Nephron progenitor cell (in vitro differentiated cells): Measurements from ENCODE around the gene CTNNAL1.

ENCODE experiments used
- DNase-seq: peaks from one replicate; pipeline ENCODE4 v3.0.0; 2021
- H3K27ac Mint-ChIP-seq: 2 replicates; pipeline ENCODE4 v1.8.0; 2021; ENCODE audit warnings: mild to moderate bottlenecking, moderate library complexity, mixed read lengths
- H3K27me3 Mint-ChIP-seq: 2 replicates; pipeline ENCODE4 v1.8.0; 2021; ENCODE audit warnings: mild to moderate bottlenecking, low read depth, mixed read lengths; ENCODE audit not compliant: poor library complexity
- H3K36me3 Mint-ChIP-seq: 2 replicates; pipeline ENCODE4 v1.8.0; 2021; ENCODE audit warnings: low read depth, mixed read lengths
- H3K4me1 Mint-ChIP-seq: 2 replicates; pipeline ENCODE4 v1.8.0; 2021; ENCODE audit warnings: mixed read lengths
- H3K4me3 Mint-ChIP-seq: 2 replicates; pipeline ENCODE4 v1.8.0; 2021; ENCODE audit warnings: mild to moderate bottlenecking, moderate library complexity, mixed read lengths
- H3K9me3 Mint-ChIP-seq: 2 replicates; pipeline ENCODE4 v1.8.0; 2021; ENCODE audit warnings: mild to moderate bottlenecking, moderate library complexity, mixed read lengths
- TF ChIP-seq, protein P1 (sequence below): fragments of 200-600 bp; sonication (generic); IDR thresholded peaks from 2 replicates; pipeline ENCODE4 v1.5.0; 2021; ENCODE audit warnings: antibody characterized with exemption

CTNNAL1 gene

DNA sequence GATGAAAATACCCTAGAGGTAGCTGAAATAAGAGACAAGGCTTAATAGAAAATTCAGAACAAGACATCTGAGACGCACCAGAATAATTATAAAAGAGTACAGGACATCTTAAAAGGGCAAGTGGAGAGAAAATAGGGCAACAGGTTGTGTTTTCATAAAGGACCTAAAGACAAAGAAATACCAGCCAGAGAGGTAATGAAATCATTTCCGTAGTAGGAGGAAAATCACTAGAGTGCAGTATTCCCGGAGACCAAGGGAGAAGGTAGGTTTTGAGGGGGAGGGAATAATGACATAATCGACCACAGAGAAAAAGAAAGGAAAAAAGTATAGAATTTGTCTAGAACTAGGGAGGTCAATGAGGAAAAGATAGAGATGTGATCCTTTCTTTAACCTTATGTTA lies 26.2 kb upstream of the CTNNAL1 start:
- peaks cover 79% of the 10 kb centered on the region for H3K36me3 Mint-ChIP-seq
- H3K9me3 Mint-ChIP-seq, result peaks cover 18% of the 10 kb centered on the region
- H3K27ac Mint-ChIP-seq, result peak overlapping the region; percentile 76
- DNase-seq, result no peak
- TF ChIP-seq, protein P1, sequence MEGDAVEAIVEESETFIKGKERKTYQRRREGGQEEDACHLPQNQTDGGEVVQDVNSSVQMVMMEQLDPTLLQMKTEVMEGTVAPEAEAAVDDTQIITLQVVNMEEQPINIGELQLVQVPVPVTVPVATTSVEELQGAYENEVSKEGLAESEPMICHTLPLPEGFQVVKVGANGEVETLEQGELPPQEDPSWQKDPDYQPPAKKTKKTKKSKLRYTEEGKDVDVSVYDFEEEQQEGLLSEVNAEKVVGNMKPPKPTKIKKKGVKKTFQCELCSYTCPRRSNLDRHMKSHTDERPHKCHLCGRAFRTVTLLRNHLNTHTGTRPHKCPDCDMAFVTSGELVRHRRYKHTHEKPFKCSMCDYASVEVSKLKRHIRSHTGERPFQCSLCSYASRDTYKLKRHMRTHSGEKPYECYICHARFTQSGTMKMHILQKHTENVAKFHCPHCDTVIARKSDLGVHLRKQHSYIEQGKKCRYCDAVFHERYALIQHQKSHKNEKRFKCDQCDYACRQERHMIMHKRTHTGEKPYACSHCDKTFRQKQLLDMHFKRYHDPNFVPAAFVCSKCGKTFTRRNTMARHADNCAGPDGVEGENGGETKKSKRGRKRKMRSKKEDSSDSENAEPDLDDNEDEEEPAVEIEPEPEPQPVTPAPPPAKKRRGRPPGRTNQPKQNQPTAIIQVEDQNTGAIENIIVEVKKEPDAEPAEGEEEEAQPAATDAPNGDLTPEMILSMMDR, result no peak
- H3K4me1 Mint-ChIP-seq, result no peaks in the 10 kb centered on the region
- H3K4me3 Mint-ChIP-seq, result no peak overlapping the region
- no peaks in the 10 kb centered on the region for H3K27me3 Mint-ChIP-seq

DNA sequence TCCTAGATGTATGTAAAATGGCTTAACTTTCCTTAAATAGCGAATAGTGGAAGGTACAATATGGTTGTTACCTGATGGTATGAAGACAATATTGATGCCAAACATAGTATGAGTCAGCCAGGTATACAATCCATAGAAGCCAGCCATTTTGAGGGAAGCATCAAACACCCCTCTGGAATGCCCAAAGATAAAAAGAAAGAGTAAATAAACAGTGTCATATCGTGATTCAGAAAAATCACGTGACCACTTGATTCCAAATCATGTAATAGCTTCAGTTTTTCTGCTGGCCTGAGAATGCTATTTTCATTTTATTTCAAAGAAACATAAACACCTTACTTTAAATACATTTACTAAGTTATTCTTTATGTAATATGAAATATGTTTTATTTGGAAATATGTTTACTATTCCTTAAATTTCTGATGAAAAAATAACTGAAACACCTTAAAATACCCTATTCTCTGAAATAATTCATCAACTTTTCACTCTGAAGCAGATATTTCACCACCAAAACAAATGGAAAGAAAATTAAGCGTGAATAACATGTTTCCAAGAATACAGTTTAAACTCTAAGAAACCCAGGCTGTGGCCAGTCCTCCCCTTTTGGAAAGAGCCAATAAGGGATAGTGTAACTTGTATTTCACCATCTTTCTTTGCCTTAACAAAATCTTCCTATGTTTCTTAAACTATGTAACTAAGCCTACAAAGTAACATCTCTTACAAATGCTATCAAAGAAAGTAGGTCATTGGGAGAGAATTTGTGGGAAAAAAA lies 24.8 kb upstream of the CTNNAL1 start:
- TF ChIP-seq, protein P1, result no peak
- no peak overlapping the region for H3K4me3 Mint-ChIP-seq
- no peak for DNase-seq
- no peaks in the 10 kb centered on the region for H3K27me3 Mint-ChIP-seq
- no peaks in the 10 kb centered on the region for H3K4me1 Mint-ChIP-seq
- peaks cover 75% of the 10 kb centered on the region for H3K36me3 Mint-ChIP-seq
- H3K27ac Mint-ChIP-seq, result peak overlapping the region; percentile 31
- H3K9me3 Mint-ChIP-seq, result peaks cover 10% of the 10 kb centered on the region

DNA sequence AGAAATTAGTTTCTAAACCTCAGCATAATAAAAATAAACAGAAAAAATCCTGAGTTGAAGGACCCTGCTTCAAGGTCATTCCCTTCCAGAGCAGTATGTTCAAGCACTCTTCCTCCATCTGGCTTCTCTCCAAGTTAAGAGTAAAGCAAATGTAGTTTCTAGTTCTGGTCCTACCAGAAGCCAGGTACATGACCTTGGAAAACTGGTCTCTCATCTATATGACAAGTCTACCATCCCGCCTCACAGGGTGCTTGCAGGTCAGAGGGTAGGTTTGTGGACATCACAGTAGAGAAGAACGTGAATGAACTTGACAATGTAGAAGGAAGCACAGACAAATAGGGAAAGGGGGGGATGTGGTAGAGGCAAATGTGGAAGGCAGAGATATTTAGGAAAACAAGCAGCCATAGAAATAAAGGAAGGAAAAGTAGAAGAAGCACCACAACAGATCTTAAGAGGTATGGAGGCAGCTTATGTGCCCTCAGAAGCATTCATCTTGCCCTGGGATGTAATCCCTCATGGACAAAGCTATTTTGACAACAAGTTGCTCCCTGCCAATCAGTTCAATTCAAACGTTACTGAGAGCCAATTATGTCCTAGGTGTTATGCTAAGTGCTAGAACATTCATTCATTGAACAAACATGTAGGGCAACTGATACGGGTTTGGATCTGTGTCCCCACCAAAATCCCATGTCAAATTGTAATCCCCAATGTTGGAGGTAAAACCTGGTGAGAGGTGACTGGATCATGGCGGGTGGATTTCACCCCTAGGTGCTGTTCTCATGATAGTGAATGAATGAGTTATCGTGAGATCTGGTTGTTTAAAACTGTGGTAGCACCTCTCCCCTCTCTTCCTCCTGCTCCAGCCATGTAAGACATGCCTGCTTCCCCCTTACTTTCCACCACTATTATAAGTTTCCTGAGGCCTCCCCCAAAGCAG lies 23.7 kb upstream of the CTNNAL1 start:
- no peaks in the 10 kb centered on the region for H3K27me3 Mint-ChIP-seq
- DNase-seq, result no peak
- H3K9me3 Mint-ChIP-seq, result no peaks in the 10 kb centered on the region
- TF ChIP-seq, protein P1, result no peak
- H3K36me3 Mint-ChIP-seq, result peaks cover 68% of the 10 kb centered on the region
- no peaks in the 10 kb centered on the region for H3K4me1 Mint-ChIP-seq
- peak overlapping the region; percentile 22 for H3K27ac Mint-ChIP-seq
- H3K4me3 Mint-ChIP-seq, result no peak overlapping the region

DNA sequence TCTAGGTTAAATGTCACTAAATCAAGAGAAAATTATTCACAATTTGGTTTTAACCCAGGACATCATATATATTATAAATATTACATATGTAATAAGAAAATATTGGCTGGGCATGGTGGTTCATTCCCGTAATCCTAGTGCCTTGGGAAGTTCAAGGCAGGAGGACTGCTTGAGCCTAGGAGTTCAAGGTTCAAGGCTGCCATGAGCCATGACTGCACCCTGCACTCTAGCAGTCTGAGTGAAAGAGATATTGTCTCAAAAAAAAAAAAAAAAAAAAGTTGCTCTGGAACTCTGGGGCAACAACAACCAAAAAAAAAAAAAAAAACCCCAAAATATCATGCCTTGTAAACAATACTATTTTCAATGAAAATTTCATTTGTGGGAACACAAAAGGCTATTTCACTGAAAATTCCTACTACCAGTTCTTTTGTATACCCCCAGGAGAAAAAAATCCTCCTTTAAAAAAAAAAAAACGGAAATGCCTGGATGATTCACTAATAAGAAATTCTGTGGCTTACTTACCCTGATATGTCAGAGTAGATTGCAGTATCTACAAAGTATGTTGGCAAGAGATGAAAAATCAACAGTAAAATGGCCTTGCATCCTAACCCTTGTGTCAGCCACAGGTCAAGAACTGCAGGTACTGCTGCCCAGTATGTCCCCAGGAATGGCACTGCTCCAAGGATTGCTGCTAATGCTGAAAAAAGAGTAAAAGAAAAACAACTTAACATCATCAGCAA lies 22.6 kb upstream of the CTNNAL1 start:
- peaks cover 65% of the 10 kb centered on the region for H3K36me3 Mint-ChIP-seq
- TF ChIP-seq, protein P1, result no peak
- no peaks in the 10 kb centered on the region for H3K9me3 Mint-ChIP-seq
- no peak overlapping the region for H3K27ac Mint-ChIP-seq
- no peak overlapping the region for H3K4me3 Mint-ChIP-seq
- no peaks in the 10 kb centered on the region for H3K27me3 Mint-ChIP-seq
- H3K4me1 Mint-ChIP-seq, result no peaks in the 10 kb centered on the region
- no peak for DNase-seq

DNA sequence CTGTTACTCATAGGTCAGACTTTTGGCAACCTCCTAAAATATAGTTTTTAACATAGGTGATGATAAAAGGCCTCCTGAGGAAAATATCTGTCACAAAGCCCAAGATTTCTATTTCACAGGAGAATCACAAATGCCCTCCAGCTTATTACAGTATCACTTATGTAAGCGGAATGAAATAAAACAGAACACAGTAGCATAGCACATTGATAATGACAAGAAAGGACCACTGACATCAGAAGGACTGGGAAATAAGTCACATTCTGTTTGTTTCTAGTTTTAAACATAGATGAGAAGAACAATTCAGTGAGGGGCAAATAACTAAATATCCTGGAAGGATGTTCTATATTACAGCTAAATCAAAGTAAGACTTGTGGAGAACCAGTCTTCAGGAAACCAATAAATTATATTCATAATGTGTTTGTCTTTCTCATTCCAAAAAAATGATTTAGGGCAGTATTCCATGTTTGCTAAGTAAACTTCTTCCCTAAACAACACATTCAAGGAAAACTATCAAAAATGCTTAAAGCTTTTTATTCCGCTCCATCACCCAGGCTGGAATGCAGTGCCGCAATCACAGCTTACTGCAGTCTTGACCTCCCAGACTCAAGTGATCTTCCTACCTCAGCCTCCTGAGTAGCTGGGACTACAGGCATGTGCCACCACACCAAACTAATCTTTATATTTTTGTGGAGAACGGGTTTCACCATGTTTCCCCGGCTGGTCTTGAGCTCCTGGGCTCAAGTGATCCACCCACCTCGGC lies 20.8 kb upstream of the CTNNAL1 start:
- Mint-ChIP-seq H3K9me3 (no peaks in the 10 kb centered on the region), H3K27ac (no peak overlapping the region), H3K4me3 (no peak overlapping the region), H3K4me1 (peaks cover 15% of the 10 kb centered on the region), H3K36me3 (peaks cover 56% of the 10 kb centered on the region), H3K27me3 (no peaks in the 10 kb centered on the region)
- TF ChIP-seq, protein P1, result no peak
- DNase-seq, result no peak
